GM21360 (cell line): ENCODE measurements around the gene TBX19.

Experiments used
- ATAC-seq: cut with Tn5 transposase; IDR thresholded peaks from one replicate; pipeline ENCODE4 v1.9.1; 2021; ENCODE audit warnings: mild to moderate bottlenecking, moderate library complexity; ENCODE audit not compliant: unreplicated experiment

TBX19 gene

GRCh38 chr1:168280296-168280927 lies at the start of gene TBX19:
Gene TBX19 (plus strand): TSS chr1:168280877. CDS start chr1:168281091, 214 bp downstream.
- ATAC-seq, result no peak

- peak; percentile 80 for ATAC-seq
These were observed 45.7 kb upstream of the TBX19 start for GRCh38 chr1:168234846-168235547.

GRCh38 chr1:168235548-168235885 lies 45.2 kb upstream of the TBX19 start:
- ATAC-seq, result no peak

- no peak for ATAC-seq
These were observed 44.7 kb upstream of the TBX19 start for GRCh38 chr1:168235937-168236336.

GRCh38 chr1:168236836-168237611 lies 43.7 kb upstream of the TBX19 start:
- no peak for ATAC-seq

GRCh38 chr1:168243198-168243597 lies 37.5 kb upstream of the TBX19 start:
- no peak for ATAC-seq

- ATAC-seq, result no peak
These were observed 37.0 kb upstream of the TBX19 start for GRCh38 chr1:168243636-168244212.

- ATAC-seq, result no peak
These were observed 35.6 kb upstream of the TBX19 start for GRCh38 chr1:168245042-168245441.

- no peak for ATAC-seq
These were observed 34.2 kb upstream of the TBX19 start for GRCh38 chr1:168246506-168246905.

GRCh38 chr1:168252204-168252733 lies 28.4 kb upstream of the TBX19 start:
- ATAC-seq, result no peak

- ATAC-seq, result no peak
These were observed 24.5 kb upstream of the TBX19 start for GRCh38 chr1:168256164-168256563.

- no peak for ATAC-seq
These were observed 23.3 kb upstream of the TBX19 start for GRCh38 chr1:168257397-168257796.

GRCh38 chr1:168259567-168259966 lies 21.1 kb upstream of the TBX19 start:
- ATAC-seq, result no peak

- ATAC-seq, result no peak
These were observed 20.3 kb upstream of the TBX19 start for GRCh38 chr1:168260393-168260792.

- ATAC-seq, result no peak
These were observed 19.3 kb upstream of the TBX19 start for GRCh38 chr1:168261390-168261789.

- ATAC-seq, result no peak
These were observed 17.5 kb upstream of the TBX19 start for GRCh38 chr1:168263130-168263529.

- ATAC-seq, result no peak
These were observed 16.4 kb upstream of the TBX19 start for GRCh38 chr1:168264296-168264695.

- ATAC-seq, result no peak
These were observed 15.1 kb upstream of the TBX19 start for GRCh38 chr1:168265596-168265995.

- no peak for ATAC-seq
These were observed 14.0 kb upstream of the TBX19 start for GRCh38 chr1:168266644-168267186.

- ATAC-seq, result no peak
These were observed 9.0 kb upstream of the TBX19 start for GRCh38 chr1:168271636-168272035.

- no peak for ATAC-seq
These were observed 7.1 kb upstream of the TBX19 start for GRCh38 chr1:168273575-168273974.
